Left kidney (tissue), 2 donors: ENCODE results near the gene PXDN. TPM values are rescaled to one million over a fixed set of nuclear protein-coding genes. Genes with fewer than 3 reads are reported as not detected.
"Not testable (repeated sequence)": the region's sequence is repeated elsewhere in the genome, so short reads cannot be mapped to it uniquely, and the experiment has no call there.

Experiments
- DNase-seq: peaks from one replicate; pipeline ENCODE4 v3.0.0-alpha.2; 2013
- polyA plus RNA-seq: library from polyadenylated mRNA; unstranded; fragments of 120-200 nt; gene quantifications from one replicate; pipeline ENCODE4 v1.2.1, GENCODE V29; 2013; ENCODE audit not compliant: insufficient read length

Gene PXDN
- polyA plus RNA-seq, 1 donor, result 154 TPM

DNA sequence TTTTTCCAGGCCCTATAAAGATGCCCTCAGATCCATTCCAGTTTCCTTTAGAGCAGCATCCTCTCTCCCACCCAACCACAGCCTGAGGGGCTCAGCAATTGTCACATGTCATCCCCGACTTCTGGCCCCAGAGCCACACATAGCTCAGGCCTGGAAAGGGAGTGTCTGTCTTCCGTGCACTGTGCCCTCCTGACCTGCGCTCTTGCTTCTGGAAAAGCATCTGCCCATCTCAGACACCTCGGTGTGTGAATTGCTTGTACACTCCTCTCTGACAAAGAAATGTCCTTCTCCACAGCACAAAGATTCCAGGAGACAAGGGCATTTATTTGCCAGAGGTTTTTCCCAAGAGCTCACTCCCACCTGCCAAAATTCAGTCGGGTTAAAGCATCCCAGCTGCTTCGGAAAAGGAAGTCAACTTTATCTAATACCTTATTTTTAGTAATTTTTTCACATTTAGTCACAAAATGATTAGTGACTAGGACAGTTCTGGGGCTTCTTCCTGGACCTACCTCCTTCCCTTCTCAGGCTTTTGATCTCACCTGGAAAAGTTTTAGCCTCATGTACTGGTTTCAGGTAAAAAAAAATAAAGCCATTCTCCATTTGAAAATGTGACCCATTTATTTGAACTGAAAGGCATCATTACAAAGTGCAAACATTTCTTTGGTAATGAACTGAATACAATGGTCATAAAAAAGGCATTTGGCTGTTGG lies 112.9 kb downstream of the PXDN start:
- no peak for DNase-seq

- no peak for DNase-seq
These were observed 115.4 kb downstream of the PXDN start for GRCh38 chr2:1628893-1629292.

DNA sequence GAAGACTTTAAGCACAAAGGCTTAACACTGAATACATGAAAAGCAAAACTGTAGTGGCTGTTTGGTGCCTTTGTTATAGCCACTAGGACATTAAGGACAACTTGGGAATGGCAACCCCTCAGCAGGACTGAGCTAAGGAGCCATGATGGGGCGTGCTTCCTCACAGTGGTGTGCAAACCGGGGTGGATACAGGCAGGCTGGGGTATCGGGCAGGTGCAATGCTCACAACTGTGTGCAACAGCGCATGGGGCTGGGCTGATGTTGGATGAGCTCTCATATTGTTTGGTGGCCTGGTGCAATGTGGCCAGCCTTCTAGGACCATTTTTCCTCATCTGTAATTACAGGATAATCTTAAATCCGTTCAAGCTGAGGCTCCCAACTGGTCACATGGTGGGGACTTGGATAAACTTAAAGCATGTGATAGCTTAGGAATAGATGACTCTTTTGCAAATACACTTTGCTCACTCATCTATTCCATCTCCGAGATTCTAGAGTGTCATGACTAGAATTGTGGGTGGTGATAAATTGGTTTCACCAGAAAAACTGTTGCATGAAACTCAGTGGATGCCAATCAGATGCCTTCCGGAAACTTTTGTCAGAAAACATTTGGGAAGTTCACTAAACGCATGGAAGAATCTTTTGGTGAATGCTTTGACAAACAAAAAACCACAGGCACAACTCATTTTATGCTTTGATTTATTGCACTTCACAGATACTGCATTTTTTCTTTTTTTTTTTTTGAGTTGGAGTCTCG lies 116.5 kb downstream of the PXDN start:
- DNase-seq, result no peak

DNA sequence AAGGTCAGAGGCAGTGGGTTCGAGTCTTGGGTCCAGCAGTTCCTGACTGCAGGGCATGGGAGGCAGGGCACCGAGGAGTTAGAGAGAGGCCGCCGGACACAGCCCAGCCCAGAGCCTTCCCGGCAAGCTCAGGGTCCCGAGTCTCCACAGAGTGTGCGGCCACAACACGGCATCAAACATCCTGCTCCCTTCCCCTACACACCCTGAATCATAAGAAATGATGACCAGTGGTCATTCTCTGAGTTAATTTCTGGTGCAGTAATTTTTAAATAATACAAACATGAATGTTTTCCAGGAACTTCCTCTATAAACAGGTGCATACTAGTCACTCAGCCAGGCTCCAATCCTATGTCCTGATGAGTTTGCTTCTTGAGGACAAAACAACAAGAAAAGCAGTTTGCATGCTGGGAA lies 118.0 kb downstream of the PXDN start:
- DNase-seq, result no peak

- no peak for DNase-seq
These were observed 118.9 kb downstream of the PXDN start for GRCh38 chr2:1625281-1626001.

DNA sequence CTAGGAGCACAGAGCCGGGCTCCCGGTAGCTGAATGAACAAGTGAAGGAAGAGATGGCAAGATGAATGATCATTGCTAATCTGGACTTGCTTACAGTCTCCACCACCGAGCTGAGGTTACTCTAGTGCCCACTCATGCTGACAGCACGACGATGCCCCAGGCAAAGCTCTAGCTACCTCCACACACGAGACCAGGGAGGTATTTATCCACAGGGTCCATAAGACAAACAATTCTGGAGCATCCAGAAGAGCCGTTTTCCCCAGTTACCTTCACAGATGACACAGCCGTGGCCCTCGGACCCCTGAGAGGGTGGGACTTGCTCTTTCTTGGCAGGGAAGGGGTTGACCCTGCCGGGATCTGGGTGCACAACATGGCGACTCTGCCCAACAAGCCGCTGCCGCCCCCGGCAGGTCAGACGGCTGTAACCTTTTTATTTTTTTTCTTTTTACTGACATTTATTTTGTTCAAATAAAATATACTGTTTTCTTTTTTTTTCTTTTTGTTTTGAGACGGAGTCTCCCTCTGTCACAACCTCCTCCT lies 120.3 kb downstream of the PXDN start:
- no peak for DNase-seq

DNA sequence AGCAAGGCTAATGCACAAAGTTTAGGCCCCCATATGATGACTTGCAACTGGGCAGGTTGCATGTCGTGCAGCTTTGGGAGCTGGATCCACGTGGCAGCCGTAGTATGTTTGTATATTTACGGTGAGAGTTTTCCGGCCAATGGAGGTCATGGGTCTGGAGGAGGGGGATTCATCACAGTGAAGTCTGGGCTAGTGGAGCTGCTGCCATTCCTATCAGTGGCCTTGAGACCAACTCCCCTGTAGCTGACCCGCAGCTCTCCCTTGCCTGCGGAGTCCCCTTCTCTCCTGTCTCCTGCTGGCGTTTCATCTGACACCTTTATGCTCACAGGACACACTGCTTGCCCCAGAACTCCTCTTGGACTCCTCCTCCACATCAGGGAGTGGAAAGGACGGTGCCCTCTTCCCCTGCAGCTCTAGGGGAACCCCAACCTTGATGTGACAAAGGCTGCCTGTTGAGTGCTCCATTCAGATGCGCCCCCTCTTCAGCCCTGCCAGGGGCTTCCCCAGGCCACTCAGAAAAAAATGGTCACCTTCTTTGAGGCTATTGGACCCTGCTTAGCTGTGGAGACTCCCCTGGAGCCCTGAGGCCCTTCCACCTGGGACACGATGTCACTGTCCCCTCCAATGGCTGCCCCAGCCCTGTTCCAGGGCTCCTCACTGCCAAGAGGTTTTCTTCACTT lies 121.7 kb downstream of the PXDN start:
- DNase-seq, result no peak

DNA sequence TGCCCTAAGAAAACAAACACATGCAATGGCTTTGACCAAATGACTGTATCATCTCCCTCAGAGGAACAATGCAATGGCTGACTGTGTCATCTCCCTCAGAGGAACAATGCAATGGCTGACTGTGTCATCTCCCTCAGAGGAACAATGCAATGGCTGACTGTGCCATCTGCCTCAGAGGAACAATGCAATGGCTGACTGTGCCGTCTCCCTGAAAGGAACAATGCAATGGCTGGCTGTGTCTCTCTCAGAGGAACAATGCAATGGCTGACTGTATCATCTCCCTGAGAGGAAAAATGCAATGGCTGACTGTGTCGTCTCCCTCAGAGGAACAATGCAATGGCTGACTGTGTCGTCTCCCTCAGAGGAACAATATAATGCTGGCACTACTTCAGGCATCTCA lies 122.3 kb downstream of the PXDN start:
- not testable (repeated sequence) for DNase-seq

GRCh38 chr2:1621501-1621900 lies 122.8 kb downstream of the PXDN start:
- no peak for DNase-seq

DNA sequence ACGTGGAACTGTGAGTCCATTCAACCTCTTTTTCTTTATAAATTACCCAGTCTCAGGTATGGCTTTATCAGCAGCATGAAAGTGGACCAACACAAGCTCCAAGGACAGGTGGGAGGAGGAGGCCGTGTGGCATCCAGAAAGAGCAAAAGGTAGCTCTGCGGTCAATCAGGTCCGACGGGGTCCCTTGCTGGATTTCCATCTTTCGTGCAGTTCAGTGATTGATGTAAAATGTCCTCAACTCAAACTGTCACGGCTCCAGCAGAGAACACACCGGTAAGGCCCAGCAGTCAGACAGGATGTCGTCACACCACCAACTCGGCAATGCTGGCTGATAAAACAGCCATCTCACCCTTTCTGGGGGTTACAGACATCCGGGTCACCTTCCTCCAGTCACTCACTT lies 123.3 kb downstream of the PXDN start:
- DNase-seq, result no peak

- DNase-seq, result no peak
These were observed 124.2 kb downstream of the PXDN start for GRCh38 chr2:1620081-1620480.

DNA sequence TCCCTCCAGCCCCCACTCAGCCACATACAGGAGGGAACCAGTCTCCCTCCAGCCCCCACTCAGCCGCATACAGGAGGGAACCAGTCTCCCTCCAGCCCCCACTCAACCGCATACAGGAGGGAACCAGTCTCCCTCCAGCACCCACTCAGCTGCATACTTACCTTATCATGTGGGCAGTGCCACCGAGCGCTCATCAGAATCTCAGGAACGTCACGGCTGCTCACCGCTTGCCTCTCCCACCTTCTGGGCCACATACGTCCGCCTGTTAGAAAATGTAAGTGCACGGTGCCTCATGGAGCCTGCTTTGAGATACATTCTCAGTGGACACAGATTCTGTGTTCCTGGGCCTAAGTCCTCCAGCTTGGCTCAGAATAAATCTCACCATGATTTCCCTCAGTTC lies 124.8 kb downstream of the PXDN start:
- DNase-seq, result no peak

DNA sequence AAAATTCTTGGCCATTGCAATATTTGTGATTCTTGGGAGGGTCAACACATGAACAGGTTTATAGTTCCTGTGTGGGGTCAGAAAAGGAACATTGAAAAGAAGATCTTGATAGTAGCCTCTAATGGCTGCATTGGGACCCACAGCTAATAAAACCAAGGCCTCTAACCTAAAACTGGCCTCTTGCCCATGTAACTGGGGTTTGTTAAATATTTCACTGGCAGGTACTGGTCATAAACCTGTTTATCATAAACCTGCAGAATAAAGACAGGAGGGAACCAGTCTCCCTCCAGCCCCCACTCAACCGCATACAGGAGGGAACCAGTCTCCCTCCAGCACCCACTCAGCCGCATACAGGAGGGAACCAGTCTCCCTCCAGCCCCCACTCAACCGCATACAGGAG lies 125.3 kb downstream of the PXDN start:
- no peak for DNase-seq

DNA sequence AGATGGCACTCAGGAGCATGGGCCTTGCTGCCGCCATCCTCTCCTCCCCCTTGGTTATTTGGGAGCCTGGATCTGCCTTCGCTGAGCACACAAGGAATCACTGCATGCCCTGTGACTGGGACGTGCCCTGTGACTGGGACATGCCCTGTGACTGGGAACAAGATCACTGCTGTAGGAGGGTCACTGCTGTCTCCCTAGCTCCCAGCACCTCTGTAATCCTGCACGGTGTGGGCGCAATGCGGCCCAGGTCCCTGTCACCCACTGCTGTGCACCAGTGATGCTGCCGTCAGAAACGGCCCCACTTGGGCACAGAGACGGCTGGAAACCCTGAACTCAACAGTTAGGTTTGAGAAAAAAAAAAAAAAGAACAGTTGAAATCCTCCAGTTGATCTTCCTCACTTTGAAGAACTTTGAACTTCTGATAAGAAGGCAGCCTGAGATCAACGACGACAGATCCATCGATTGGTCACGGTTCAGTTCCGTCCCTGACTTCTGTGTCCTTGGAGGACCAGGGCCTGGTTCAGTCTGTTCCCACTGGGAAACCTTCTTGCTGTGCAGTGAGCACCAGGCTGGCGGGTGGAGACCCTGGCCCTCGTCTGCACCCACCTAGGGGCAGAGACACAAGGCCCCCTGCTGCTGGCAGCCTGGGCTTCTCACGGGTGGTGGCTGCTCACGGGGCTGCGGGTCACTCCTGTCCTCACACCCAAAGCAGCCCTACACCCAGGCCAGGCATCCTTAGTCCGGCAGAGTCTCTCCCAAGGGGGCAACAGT lies 125.9 kb downstream of the PXDN start:
- DNase-seq, result no peak

DNA sequence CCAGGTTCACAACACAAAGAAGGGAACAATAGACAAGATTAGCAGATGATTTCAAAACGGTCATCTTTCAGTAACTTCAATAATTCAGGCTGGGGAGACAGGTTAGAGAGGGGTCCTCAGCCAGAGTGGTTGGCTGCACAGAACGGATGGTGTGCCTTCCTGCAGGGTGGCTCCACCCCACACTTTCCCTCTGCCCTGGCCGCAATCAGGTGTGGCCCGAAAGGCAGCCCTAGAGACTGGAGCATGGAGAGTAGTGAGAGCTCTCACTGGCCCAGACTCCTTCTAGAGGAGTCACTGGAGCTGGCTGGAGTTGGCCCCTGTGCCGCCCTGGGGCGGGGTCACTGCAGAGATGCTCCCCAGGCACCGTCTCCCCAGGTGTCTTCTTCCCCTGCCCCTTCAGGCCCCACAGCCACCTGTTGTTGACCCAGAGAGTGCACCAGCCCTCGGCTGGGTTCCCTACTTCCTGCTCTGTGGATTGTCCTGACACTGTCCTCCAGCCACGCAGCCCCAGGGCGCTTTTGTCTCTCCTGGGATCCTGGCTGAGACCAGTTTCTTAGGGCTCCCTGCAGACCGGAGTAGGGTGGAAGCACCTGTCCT lies 126.8 kb downstream of the PXDN start:
- no peak for DNase-seq

DNA sequence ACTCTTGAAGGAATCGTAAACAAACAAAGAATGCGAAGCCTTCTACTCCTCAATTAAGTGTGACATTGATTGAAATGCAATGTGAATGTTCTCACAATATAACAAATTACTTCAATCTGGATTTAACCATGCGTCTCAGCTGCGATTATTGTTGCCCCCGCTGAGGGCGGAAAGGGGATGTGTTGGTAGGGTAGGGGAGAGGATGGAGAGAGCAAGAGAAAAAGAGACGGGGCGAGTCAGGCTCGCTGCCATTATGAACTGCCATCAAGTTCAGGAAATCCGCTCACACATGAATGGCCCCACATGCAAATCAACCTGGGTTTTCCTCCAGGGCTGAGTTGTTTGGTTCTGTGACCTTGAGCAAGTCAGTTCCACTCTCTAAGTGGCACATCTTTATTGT lies 129.8 kb downstream of the PXDN start:
- DNase-seq, result no peak

- DNase-seq, result no peak
These were observed 130.5 kb downstream of the PXDN start for GRCh38 chr2:1613731-1614354.

DNA sequence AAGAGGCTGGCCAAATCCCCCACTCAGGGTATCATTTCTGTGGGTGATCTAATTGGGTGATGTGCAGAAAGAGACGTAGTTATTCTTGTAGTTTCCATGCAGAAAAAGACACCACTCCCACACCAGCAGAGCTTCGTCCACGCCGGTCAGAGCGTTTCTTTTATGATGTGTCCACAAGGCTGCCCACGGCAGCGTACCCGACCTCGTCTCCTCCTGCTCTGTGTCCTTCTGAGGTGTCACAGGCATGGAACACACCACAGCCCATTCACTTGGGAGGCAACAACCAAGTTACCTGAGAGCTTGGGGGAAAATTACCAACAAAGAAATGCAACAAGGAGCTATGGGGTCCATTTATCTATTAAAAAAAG lies 131.3 kb downstream of the PXDN start:
- DNase-seq, result no peak

DNA sequence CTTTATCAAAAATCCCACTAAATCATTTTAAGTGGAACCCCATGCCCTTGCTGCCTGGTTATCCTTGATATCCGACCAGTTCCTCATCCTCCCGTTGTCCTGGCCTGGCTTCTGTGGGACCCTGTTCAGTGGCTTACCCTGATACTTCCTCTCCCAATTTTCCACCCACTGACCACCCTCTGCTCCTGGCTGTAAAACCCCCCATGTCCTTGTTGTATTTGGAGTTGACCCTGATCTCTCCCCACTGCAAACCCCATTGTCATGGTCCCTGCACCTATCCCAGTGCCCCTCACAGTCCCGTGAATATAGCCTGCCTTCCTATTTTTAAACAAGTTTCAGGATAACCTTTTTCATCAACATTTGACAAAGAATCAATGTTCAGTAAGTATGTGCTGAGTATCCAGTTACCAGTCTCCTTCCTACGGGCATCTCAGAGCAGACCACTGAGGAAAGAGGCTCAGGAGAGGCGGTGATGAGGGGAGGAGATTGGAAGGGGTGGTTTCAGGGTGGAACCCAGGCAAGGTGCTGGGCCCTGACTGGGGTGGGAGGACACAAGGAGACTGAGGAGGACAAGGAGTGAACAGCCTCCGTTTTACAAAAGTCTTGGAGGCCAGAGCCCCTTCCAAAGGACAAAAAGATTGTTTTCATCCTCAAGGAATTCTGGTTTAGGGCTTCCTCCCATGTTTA lies 131.8 kb downstream of the PXDN start:
- no peak for DNase-seq

DNA sequence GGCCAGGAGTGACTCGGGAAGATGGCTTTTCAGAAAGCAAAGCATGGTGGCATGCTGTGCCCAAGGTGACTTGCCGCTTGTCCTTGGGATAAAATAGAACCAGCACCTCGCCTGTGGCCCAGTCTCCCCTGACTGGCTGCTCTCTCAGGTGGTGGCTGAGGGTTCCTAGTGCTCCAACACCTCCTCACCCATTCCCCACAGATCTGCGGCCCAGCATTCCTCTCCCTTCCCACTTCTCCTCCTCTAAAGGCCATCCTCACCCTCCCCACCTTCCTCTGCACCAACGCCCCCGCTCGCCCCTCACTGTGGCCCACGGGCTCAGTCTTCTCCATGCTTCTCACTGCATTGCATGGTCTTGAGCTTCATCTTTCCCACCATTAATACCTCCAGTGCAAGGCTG lies 132.4 kb downstream of the PXDN start:
- DNase-seq, result no peak
